H1 (cell line): ENCODE data around the gene ELOVL1. TPM values are rescaled to one million over a fixed set of nuclear protein-coding genes. Genes with fewer than 3 reads are reported as not detected.

ENCODE experiments used
- SP2 ChIP-seq: IDR thresholded peaks from 2 replicates; pipeline ENCODE4 v1.6.1; 2012; ENCODE audit warnings: mild to moderate bottlenecking, low read length, inconsistent platforms
- polyA plus RNA-seq, 7 experiments: library from polyadenylated mRNA; depleted of rRNA in 3 of 7; stranded (reverse) in 5 of 7; unstranded in 2 of 7; fragments of >200 nt in 5 of 7; fragments of 200-250 nt in 2 of 7; gene quantifications; 1 replicate in 5 of 7; 2 replicates in 1 of 7; 4 replicates in 1 of 7; pipeline versions ENCODE4 v1.2.1 to v1.2.3, GENCODE V29; 2011 to 2013; ENCODE audit warnings: missing spikeins in 2 of 7, mixed read lengths in 2 of 7
- total RNA-seq: library from RNA; stranded (reverse); fragmentation: NEBNext Ultra II Directional; extraction: Animal tissue kit (Norgen Biotek cat#: 25700); gene quantifications from 2 replicates; pipeline ENCODE4 v1.2.1, GENCODE V29; 2021

Gene ELOVL1
- total and polyA plus RNA-seq, 2 of the 8 experiments (the other 6 are each of a cell fraction or from before 2014, with no cell fraction given): 28.5 to 68.1 TPM

GRCh38 chr1:43367026-43367903 lies 546 bp downstream of the ELOVL1 start (continued):
- TF ChIP-seq SP2: no peak
